Measurements from ENCODE around the gene CELA3A.
"Not testable (repeated sequence)": the region's sequence is repeated elsewhere in the genome, so short reads cannot be mapped to it uniquely, and the experiment has no call there.

- TF ChIP-seq POLR2A, CTCF (IDR thresholded peaks at IDR 0.05): not testable (repeated sequence)
Observed at GRCh38 chr1:22002461-22002860, 1.0 kb downstream of the CELA3A start.
